ENCODE data around the gene SYTL2. TPM values are rescaled to one million over a fixed set of nuclear protein-coding genes. Genes with fewer than 3 reads are reported as not detected.

Gene SYTL2
- total and polyA plus RNA-seq, 5 donors = 4.3 to 7.3 (median 5.7) TPM

- 62% methylated on average over 2 of the region's 2 CpGs for WGBS
- no peak overlapping the region for H3K4me3 ChIP-seq (ENCODE audit: low read length)
- ATAC-seq (peak in 1 of 2 donors; percentile 15), DNase-seq (no peak)
- peaks cover 4% of the 10 kb centered on the region for H3K4me1 ChIP-seq (ENCODE audit: control insufficient read depth, insufficient read depth, low read length)
- intact Hi-C loops (cut with DNase I) = no loop called here
- no peak overlapping the region for H3K27ac ChIP-seq (ENCODE audit: low read length)
- H3K9me3 ChIP-seq (ENCODE audit: control insufficient read depth, low read length) = no peaks in the 10 kb centered on the region
- no peaks in the 10 kb centered on the region for H3K27me3 ChIP-seq (ENCODE audit: control insufficient read depth, insufficient read depth)
These were observed 64.3 kb downstream of the SYTL2 start for GRCh38 chr11:85746670-85747069.

- DNase-seq (no peak), ATAC-seq (no peak)
- H3K4me3 ChIP-seq (ENCODE audit: low read length) = no peak overlapping the region
- no peak overlapping the region for H3K27ac ChIP-seq (ENCODE audit: low read length)
- H3K4me1 ChIP-seq (ENCODE audit: control insufficient read depth, insufficient read depth, low read length) = peaks cover 6% of the 10 kb centered on the region
- no peaks in the 10 kb centered on the region for H3K9me3 ChIP-seq (ENCODE audit: control insufficient read depth, low read length)
- 64% methylated on average over 3 of the region's 3 CpGs for WGBS
- no peaks in the 10 kb centered on the region for H3K27me3 ChIP-seq (ENCODE audit: control insufficient read depth, insufficient read depth)
- intact Hi-C loops (cut with DNase I) = no loop called here
These were observed 65.3 kb downstream of the SYTL2 start for GRCh38 chr11:85745626-85746025.

DNA sequence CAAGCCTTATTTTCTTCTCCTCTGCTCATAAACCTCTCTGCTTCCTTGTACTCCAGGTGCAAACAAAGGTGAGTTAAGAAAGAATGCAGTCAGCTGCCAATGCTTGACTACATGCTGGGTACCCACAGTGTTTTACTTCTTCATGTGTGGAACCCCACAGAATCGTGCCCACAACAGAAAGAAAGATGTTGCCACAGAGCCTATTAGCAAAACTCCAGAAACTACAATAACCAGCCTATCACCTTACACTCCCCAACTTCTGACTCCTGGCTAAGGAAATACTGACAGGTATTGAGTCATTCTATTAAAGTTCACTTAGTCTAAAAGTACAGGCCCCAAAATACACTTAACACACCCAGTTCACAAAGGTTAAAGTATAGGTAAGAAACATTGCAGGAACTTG is 68.1 kb downstream of the SYTL2 start:
- no peak for ATAC-seq
- WGBS = 80% methylated on average over 1 of the region's 1 CpG
- no peak overlapping the region for H3K27ac ChIP-seq (ENCODE audit: low read length)

GRCh38 chr11:85742348-85742747 is 68.6 kb downstream of the SYTL2 start:
- H3K27me3 ChIP-seq (ENCODE audit: control insufficient read depth, insufficient read depth) = no peaks in the 10 kb centered on the region
- intact Hi-C loops (cut with DNase I) = no loop called here
- no peak for DNase-seq
- no peaks in the 10 kb centered on the region for H3K9me3 ChIP-seq (ENCODE audit: control insufficient read depth, low read length)
- peaks cover 9% of the 10 kb centered on the region for H3K4me1 ChIP-seq (ENCODE audit: control insufficient read depth, insufficient read depth, low read length)
- no peak overlapping the region for H3K4me3 ChIP-seq (ENCODE audit: low read length)
- WGBS = 49% methylated on average over 4 of the region's 4 CpGs
- no peak overlapping the region for H3K27ac ChIP-seq (ENCODE audit: low read length)
- ATAC-seq = no peak

More for the DNA sequence above, 68.1 kb downstream of the SYTL2 start:
- intact Hi-C loops (cut with DNase I) = no loop called here
- Histone ChIP-seq H3K27me3 (ENCODE audit: control insufficient read depth, insufficient read depth) (no peaks in the 10 kb centered on the region), H3K4me1 (ENCODE audit: control insufficient read depth, insufficient read depth, low read length) (peaks cover 7% of the 10 kb centered on the region), H3K9me3 (ENCODE audit: control insufficient read depth, low read length) (no peaks in the 10 kb centered on the region), H3K4me3 (ENCODE audit: low read length) (no peak overlapping the region)
- DNase-seq = no peak

- peaks cover 9% of the 10 kb centered on the region for H3K4me1 ChIP-seq (ENCODE audit: control insufficient read depth, insufficient read depth, low read length)
- DNase-seq = no peak
- H3K27me3 ChIP-seq (ENCODE audit: control insufficient read depth, insufficient read depth) = no peaks in the 10 kb centered on the region
- WGBS = 27% methylated on average over 4 of the region's 4 CpGs
- no peak overlapping the region for H3K4me3 ChIP-seq (ENCODE audit: low read length)
- H3K9me3 ChIP-seq (ENCODE audit: control insufficient read depth, low read length) = no peaks in the 10 kb centered on the region
- intact Hi-C loops (cut with DNase I) = no loop called here
- no peak for ATAC-seq
- no peak overlapping the region for H3K27ac ChIP-seq (ENCODE audit: low read length)
These were observed 70.2 kb downstream of the SYTL2 start for GRCh38 chr11:85740481-85741400.

DNA sequence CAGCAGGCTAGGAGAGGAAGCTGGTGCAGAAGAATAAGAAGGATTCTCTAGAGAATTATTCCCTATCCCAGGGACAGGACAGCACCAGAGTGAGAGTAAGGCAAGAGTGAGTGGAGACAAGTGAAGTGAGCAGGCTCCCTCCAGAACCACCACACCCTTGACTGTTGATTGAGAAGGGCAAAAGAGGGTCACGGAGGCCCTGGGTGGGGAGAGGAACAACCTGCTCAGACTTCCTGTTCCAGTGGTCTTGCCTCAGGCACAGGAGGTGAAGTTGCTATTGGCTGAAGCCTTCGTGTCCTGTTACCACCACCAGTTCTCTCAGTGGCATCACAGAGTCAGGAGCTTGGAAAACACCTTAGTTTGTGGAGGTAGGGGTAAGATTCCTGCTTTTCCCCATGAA is 73.2 kb downstream of the SYTL2 start:
- Histone ChIP-seq H3K4me1 (ENCODE audit: control insufficient read depth, insufficient read depth, low read length) (peaks cover 8% of the 10 kb centered on the region), H3K4me3 (ENCODE audit: low read length) (no peak overlapping the region), H3K27ac (ENCODE audit: low read length) (no peak overlapping the region), H3K27me3 (ENCODE audit: control insufficient read depth, insufficient read depth) (no peaks in the 10 kb centered on the region), H3K9me3 (ENCODE audit: control insufficient read depth, low read length) (no peaks in the 10 kb centered on the region)
- 57% methylated on average over 2 of the region's 2 CpGs for WGBS
- no peak for DNase-seq
- intact Hi-C loops (cut with DNase I) = no loop called here
- peak in 1 of 2 donors; percentile 83 for ATAC-seq

GRCh38 chr11:85735876-85736460 is 75.0 kb downstream of the SYTL2 start:
- Histone ChIP-seq H3K27me3 (ENCODE audit: control insufficient read depth, insufficient read depth) (no peaks in the 10 kb centered on the region), H3K9me3 (ENCODE audit: control insufficient read depth, low read length) (no peaks in the 10 kb centered on the region), H3K27ac (ENCODE audit: low read length) (peak overlapping the region; percentile 17), H3K4me3 (ENCODE audit: low read length) (peak overlapping the region; percentile 23), H3K4me1 (ENCODE audit: control insufficient read depth, insufficient read depth, low read length) (peaks cover 4% of the 10 kb centered on the region)
- ATAC-seq (no peak), DNase-seq (no peak)
- intact Hi-C loops (cut with DNase I) = no loop called here
- WGBS = 52% methylated on average over 5 of the region's 5 CpGs

- no peak for DNase-seq
- no peak overlapping the region for H3K27ac ChIP-seq (ENCODE audit: low read length)
- H3K9me3 ChIP-seq (ENCODE audit: control insufficient read depth, low read length) = no peaks in the 10 kb centered on the region
- no peak overlapping the region for H3K4me3 ChIP-seq (ENCODE audit: low read length)
- no peak for ATAC-seq
- no peaks in the 10 kb centered on the region for H3K27me3 ChIP-seq (ENCODE audit: control insufficient read depth, insufficient read depth)
- H3K4me1 ChIP-seq (ENCODE audit: control insufficient read depth, insufficient read depth, low read length) = peaks cover 3% of the 10 kb centered on the region
- intact Hi-C loops (cut with DNase I) = no loop called here
These were observed 78.0 kb downstream of the SYTL2 start for GRCh38 chr11:85732965-85733364.

- H3K4me1 ChIP-seq (ENCODE audit: control insufficient read depth, insufficient read depth, low read length) = no peaks in the 10 kb centered on the region
- H3K27me3 ChIP-seq (ENCODE audit: control insufficient read depth, insufficient read depth) = no peaks in the 10 kb centered on the region
- ATAC-seq (no peak), DNase-seq (no peak)
- no peak overlapping the region for H3K4me3 ChIP-seq (ENCODE audit: low read length)
- H3K27ac ChIP-seq (ENCODE audit: low read length) = no peak overlapping the region
- no peaks in the 10 kb centered on the region for H3K9me3 ChIP-seq (ENCODE audit: control insufficient read depth, low read length)
- intact Hi-C loops (cut with DNase I) = no loop called here
- WGBS = 99% methylated on average over 3 of the region's 3 CpGs
These were observed 84.6 kb downstream of the SYTL2 start for GRCh38 chr11:85726381-85726780.

DNA sequence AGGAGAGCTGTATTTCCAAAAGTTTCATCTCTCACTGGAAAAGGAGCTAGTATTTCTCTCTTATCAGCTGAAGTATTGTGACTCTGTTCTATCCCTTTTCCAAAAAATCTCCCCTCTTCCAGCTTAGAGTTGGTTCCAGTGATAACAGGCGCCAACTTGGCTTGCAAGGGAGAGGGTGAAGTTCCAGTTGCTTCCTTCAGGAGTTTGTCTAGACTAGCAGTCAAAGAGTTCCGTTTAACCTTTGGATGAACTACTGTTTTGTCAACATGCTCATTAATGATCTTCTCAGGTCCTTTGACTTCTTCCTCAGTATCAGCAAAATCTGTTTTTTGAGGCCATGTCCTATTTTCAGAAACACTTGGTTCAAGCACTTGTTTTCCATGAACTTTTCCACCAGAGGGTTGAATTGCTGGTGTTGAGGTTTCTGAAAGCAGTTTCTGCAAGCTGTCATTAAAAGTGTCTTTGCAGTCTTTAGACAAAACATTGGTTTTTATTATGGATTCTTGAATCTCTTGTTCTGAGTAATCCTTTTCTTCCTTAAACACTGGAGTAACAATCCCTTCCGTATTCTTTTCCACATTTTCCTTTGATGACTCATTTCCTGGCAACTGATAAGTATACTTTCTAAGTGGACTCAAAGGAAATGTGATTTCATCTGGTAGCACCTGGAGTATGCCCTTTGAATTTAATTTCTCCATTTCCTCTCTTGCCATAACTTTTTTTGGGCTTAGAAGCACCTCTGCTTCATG is 85.3 kb downstream of the SYTL2 start:
- Histone ChIP-seq H3K27ac (ENCODE audit: low read length) (peak overlapping the region; percentile 42), H3K4me1 (ENCODE audit: control insufficient read depth, insufficient read depth, low read length) (no peaks in the 10 kb centered on the region), H3K9me3 (ENCODE audit: control insufficient read depth, low read length) (no peaks in the 10 kb centered on the region), H3K27me3 (ENCODE audit: control insufficient read depth, insufficient read depth) (no peaks in the 10 kb centered on the region), H3K4me3 (ENCODE audit: low read length) (no peak overlapping the region)
- DNase-seq (peak in 1 of 3 donors; percentile 38), ATAC-seq (peak in 1 of 2 donors; percentile 57)
- WGBS = 59% methylated on average over 3 of the region's 3 CpGs
- intact Hi-C loops (cut with DNase I) = no loop called here
